SJCRH30 (cell line): ENCODE data around the gene CKB. TPM values are rescaled to one million over a fixed set of nuclear protein-coding genes. Genes with fewer than 3 reads are reported as not detected.

ENCODE experiments used
- DNase-seq, 2 experiments: peaks; one replicate each; pipeline ENCODE4 v3.0.0-alpha.2; 2015 to 2020
- H3K27ac ChIP-seq: fragments of 250-450 bp; sonication (Bioruptor Pico); 2 replicates; pipeline ENCODE4 v1.5.1; 2020; ENCODE audit warnings: mild to moderate bottlenecking, moderate library complexity
- H3K27me3 ChIP-seq: fragments of 250-450 bp; sonication (Bioruptor Pico); 2 replicates; pipeline ENCODE4 v1.5.1; 2020; ENCODE audit warnings: mild to moderate bottlenecking, moderate library complexity
- H3K36me3 ChIP-seq: fragments of 250-450 bp; sonication (Bioruptor Pico); 2 replicates; pipeline ENCODE4 v1.5.1; 2020; ENCODE audit warnings: mild to moderate bottlenecking, moderate library complexity
- H3K4me1 ChIP-seq: fragments of 250-450 bp; sonication (Bioruptor Pico); 2 replicates; pipeline ENCODE4 v1.5.1; 2020; ENCODE audit warnings: mild to moderate bottlenecking, moderate library complexity
- H3K4me3 ChIP-seq: fragments of 250-450 bp; sonication (Bioruptor Pico); 2 replicates; pipeline ENCODE4 v1.5.1; 2020; ENCODE audit warnings: mild to moderate bottlenecking, moderate library complexity
- H3K9me3 ChIP-seq: fragments of 250-450 bp; sonication (Bioruptor Pico); replicated peaks from 2 replicates; pipeline ENCODE4 v1.5.1; 2020; ENCODE audit warnings: mild to moderate bottlenecking, moderate library complexity
- total RNA-seq: library from RNA; depleted of rRNA; stranded (reverse); fragments of >200 nt; shearing (Covaris generic); gene quantifications from 2 replicates; pipeline ENCODE4 v1.2.3, GENCODE V29; 2014

CKB gene
- total RNA-seq, 1 experiment from 2014 or later = 84.4 TPM

- no peak for DNase-seq
- Histone ChIP-seq H3K27me3 (no peaks in the 10 kb centered on the region), H3K9me3 (no peaks in the 10 kb centered on the region), H3K4me3 (no peak overlapping the region), H3K36me3 (peaks cover 30% of the 10 kb centered on the region), H3K27ac (no peak overlapping the region), H3K4me1 (peaks cover 13% of the 10 kb centered on the region)
Observed at GRCh38 chr14:103555559-103556337, 33.1 kb upstream of the CKB start.

GRCh38 chr14:103552846-103553210 lies 30.2 kb upstream of the CKB start:
- no peak for DNase-seq
- Histone ChIP-seq H3K27me3 (no peaks in the 10 kb centered on the region), H3K9me3 (no peaks in the 10 kb centered on the region), H3K4me1 (peaks cover 20% of the 10 kb centered on the region), H3K27ac (no peak overlapping the region), H3K36me3 (peaks cover 9% of the 10 kb centered on the region; the same call in 1 of the 2 replicates), H3K4me3 (no peak overlapping the region)

GRCh38 chr14:103552011-103552845 lies 29.6 kb upstream of the CKB start:
- peaks cover 19% of the 10 kb centered on the region for H3K4me1 ChIP-seq
- no peak for DNase-seq

GRCh38 chr14:103551338-103551762 lies 28.7 kb upstream of the CKB start:
- no peaks in the 10 kb centered on the region for H3K9me3 ChIP-seq
- no peak overlapping the region for H3K27ac ChIP-seq
- DNase-seq = no peak
- H3K4me3 ChIP-seq = no peak overlapping the region
- no peaks in the 10 kb centered on the region for H3K27me3 ChIP-seq
- no peaks in the 10 kb centered on the region for H3K36me3 ChIP-seq
- peaks cover 19% of the 10 kb centered on the region for H3K4me1 ChIP-seq

More at GRCh38 chr14:103552011-103552845, 29.6 kb upstream of the CKB start:
- H3K27me3 ChIP-seq = no peaks in the 10 kb centered on the region
- no peak overlapping the region for H3K4me3 ChIP-seq
- no peak overlapping the region for H3K27ac ChIP-seq
- H3K9me3 ChIP-seq = no peaks in the 10 kb centered on the region
- peaks cover 3% of the 10 kb centered on the region; the same call in 1 of the 2 replicates for H3K36me3 ChIP-seq

GRCh38 chr14:103550451-103551337 lies 28.1 kb upstream of the CKB start:
- no peaks in the 10 kb centered on the region for H3K9me3 ChIP-seq
- H3K4me1 ChIP-seq = peaks cover 19% of the 10 kb centered on the region
- DNase-seq = no peak
- H3K36me3 ChIP-seq = no peaks in the 10 kb centered on the region
- no peak overlapping the region for H3K4me3 ChIP-seq
- no peaks in the 10 kb centered on the region for H3K27me3 ChIP-seq
- H3K27ac ChIP-seq = peak overlapping the region; percentile 6; the same call in 1 of the 2 replicates

GRCh38 chr14:103549361-103550311 lies 27.0 kb upstream of the CKB start:
- H3K27ac ChIP-seq = peak overlapping the region; percentile 36
- no peaks in the 10 kb centered on the region for H3K9me3 ChIP-seq
- no peak overlapping the region for H3K4me3 ChIP-seq
- no peaks in the 10 kb centered on the region for H3K27me3 ChIP-seq
- H3K4me1 ChIP-seq = peaks cover 23% of the 10 kb centered on the region
- peak; percentile 92 to 93 for DNase-seq
- H3K36me3 ChIP-seq = no peaks in the 10 kb centered on the region

- Histone ChIP-seq H3K36me3 (no peaks in the 10 kb centered on the region), H3K4me3 (no peak overlapping the region), H3K27me3 (no peaks in the 10 kb centered on the region), H3K27ac (no peak overlapping the region), H3K4me1 (peaks cover 32% of the 10 kb centered on the region), H3K9me3 (no peaks in the 10 kb centered on the region)
- no peak for DNase-seq
Observed at GRCh38 chr14:103548463-103549351, 26.1 kb upstream of the CKB start.

- DNase-seq = no peak
- Histone ChIP-seq H3K4me3 (no peak overlapping the region), H3K27ac (no peak overlapping the region), H3K4me1 (peaks cover 39% of the 10 kb centered on the region), H3K27me3 (no peaks in the 10 kb centered on the region), H3K36me3 (no peaks in the 10 kb centered on the region), H3K9me3 (no peaks in the 10 kb centered on the region)
Observed at GRCh38 chr14:103547941-103548462, 25.4 kb upstream of the CKB start.

- DNase-seq = no peak
- Histone ChIP-seq H3K27me3 (no peaks in the 10 kb centered on the region), H3K4me3 (no peak overlapping the region), H3K36me3 (no peaks in the 10 kb centered on the region), H3K27ac (no peak overlapping the region), H3K4me1 (peaks cover 41% of the 10 kb centered on the region), H3K9me3 (no peaks in the 10 kb centered on the region)
Observed at GRCh38 chr14:103547455-103547940, 24.9 kb upstream of the CKB start.

- H3K4me3 ChIP-seq = no peak overlapping the region
- peak; percentile 68 to 82 for DNase-seq
- no peaks in the 10 kb centered on the region for H3K36me3 ChIP-seq
- no peaks in the 10 kb centered on the region for H3K27me3 ChIP-seq
- H3K9me3 ChIP-seq = no peaks in the 10 kb centered on the region
- H3K4me1 ChIP-seq = peaks cover 47% of the 10 kb centered on the region
- no peak overlapping the region for H3K27ac ChIP-seq
Observed at GRCh38 chr14:103546652-103547454, 24.2 kb upstream of the CKB start.

GRCh38 chr14:103545915-103546651 lies 23.5 kb upstream of the CKB start:
- DNase-seq = no peak
- no peaks in the 10 kb centered on the region for H3K36me3 ChIP-seq
- H3K4me1 ChIP-seq = peaks cover 55% of the 10 kb centered on the region

More at GRCh38 chr14:103545915-103546651, 23.5 kb upstream of the CKB start:
- Histone ChIP-seq H3K27me3 (no peaks in the 10 kb centered on the region), H3K9me3 (no peaks in the 10 kb centered on the region), H3K4me3 (no peak overlapping the region), H3K27ac (no peak overlapping the region)
